GM15510 (cell line): Measurements from ENCODE around the gene GRWD1.

Source experiments
- POLR2A ChIP-seq: IDR thresholded peaks from 3 replicates; pipeline ENCODE4 v1.6.1; 2011; ENCODE audit warnings: borderline replicate concordance; ENCODE audit not compliant: insufficient read length; ENCODE audit errors: extremely low read depth

The GRWD1 gene

DNA sequence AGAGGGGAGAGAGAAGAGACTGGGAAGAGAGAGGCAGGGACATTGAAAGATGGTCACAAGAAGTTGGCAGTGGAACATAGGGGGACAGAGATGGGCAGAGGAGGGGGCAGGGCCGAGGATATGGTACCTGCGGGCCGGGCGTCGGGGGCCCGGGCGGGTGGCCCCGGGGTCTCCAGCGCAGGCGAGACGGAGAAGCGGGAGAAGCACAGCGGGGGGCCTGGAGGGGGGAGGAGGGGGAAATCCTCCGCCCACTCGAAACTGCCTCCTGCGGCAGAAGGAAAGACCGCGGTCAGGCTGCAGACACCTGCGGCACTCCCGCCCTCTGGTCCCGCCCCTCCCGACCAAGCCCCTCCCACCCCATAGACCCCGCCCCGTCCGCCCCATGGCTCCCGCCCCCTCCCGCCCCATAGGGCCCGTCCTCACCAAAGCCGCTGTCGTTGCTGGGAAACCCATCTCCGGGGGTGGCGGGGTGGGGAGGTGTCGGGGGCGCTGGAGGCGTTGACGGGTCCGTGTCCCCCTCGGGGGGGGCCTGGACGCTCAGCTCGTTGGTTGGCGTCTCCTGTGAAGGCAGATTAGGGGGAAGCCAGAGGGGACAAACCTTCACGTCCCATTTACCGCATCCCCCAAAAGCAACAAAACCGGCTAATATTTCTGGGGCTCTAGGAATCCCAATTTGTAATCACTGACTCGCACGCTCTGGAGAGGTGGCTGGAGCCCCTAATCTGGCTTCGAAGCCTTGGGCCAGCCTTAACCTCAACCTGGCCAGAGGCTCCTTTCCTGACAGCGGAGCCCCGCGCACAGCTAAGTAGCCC, 45.4 kb downstream of the GRWD1 start:
- no peak for TF ChIP-seq POLR2A

DNA sequence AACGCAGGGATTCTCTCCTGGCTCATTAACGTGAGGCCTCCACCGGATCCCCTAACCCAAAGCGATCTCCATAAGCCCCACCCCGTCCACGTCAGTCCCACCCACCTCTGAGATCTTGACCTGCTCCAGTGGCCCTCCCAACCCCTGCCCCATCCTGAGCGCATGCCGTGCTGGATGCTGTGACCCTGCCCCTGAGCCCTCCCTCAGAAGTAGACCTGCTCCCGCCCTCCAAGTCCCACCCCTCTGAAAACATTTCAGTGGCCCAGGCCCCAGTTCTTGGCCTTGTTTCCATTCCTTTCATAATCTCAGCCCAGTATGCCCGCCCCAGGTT, 46.0 kb downstream of the GRWD1 start:
- TF ChIP-seq POLR2A = no peak

DNA sequence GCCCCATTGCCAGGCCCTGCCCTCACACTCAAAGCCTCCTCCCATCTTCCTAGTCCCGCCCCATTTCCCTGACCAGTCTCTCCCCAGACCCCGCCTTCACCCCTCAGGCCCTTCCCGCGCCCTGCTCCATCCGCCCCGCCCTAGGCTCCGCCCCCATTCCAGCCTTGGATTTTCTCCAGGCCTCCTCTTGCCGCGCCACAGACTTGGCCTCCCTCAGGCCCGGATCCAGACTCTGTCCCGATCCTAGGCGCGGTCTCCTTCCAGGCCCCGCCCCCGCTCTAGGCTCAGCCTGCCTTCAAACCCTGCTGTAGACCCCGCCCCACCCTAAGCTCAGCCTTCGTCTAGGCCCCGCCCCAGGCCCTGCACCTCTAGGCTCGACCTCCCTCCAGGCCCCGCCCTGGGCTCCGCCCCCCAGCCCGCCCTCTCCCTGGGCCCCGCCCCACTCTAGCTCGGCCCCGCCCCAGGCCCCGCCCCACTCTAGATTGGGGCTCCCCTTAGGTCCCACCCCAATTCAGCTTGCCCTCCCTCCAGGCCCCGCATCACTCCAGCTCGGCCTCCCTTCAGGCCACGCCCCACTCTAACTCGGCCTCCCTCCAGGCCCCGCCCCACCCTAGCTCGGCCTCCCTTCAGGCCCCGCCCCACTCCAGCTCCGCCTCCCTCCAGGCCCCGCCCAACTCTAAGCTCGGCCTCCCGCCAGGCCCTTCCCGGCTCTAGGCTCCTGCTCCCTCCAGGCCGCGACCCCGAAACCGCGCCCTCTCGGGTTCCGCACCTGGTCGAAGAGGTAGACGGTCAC, 47.3 kb downstream of the GRWD1 start:
- TF ChIP-seq POLR2A = peak; percentile 59

DNA sequence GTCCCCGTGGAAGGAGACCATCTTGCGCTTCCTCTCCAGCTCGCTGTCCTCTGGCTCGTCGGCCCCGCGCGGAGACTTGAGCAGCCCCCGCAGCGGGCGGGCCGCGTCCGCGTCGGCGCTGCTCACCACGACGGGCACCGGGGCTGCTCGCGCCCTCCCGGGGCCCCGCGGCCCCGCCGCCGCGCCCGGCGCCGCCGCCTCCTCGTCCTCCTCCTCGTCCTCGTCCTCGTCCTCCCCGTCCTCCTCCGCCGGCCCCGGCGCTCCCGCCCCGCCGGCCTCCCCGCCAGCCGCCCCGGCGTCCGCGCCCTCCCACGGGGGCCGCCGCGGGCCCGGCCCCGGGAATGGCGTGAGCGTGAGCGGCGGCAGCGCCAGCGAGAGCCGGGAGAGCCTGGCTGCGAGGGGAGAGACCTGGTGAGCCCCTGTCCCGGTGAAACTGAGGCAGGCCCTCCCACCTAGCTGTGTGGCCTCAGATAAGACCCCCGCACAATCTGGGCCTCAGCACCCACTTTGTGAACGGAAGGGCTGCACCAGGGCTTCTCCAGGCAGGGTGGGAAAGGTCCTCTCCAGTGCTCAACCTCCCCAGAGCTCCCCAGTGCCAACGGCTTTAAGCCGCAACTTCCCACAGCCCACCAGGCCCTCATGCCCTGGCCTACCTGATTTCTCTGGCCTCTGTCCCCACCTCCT, 48.1 kb downstream of the GRWD1 start:
- no peak for TF ChIP-seq POLR2A

DNA sequence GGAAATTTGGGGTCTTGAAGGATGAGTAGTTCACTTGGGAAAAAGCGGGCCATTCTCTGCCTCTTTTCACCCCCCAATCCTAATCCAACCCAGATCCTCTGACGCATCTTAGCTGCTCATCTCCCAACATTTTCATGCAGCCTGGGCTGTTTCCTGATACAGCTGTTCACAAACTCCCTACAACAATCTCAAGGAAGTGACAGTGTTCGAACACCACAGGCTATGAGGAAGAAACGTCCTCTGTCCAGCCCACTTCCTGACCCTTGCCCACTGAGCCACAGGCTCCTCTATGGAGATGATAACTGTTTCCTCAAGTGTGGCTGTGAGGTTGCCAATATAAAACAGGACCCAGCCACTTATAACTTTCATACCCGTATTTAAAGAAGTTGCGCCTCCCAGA, 49.6 kb downstream of the GRWD1 start:
- no peak for TF ChIP-seq POLR2A

DNA sequence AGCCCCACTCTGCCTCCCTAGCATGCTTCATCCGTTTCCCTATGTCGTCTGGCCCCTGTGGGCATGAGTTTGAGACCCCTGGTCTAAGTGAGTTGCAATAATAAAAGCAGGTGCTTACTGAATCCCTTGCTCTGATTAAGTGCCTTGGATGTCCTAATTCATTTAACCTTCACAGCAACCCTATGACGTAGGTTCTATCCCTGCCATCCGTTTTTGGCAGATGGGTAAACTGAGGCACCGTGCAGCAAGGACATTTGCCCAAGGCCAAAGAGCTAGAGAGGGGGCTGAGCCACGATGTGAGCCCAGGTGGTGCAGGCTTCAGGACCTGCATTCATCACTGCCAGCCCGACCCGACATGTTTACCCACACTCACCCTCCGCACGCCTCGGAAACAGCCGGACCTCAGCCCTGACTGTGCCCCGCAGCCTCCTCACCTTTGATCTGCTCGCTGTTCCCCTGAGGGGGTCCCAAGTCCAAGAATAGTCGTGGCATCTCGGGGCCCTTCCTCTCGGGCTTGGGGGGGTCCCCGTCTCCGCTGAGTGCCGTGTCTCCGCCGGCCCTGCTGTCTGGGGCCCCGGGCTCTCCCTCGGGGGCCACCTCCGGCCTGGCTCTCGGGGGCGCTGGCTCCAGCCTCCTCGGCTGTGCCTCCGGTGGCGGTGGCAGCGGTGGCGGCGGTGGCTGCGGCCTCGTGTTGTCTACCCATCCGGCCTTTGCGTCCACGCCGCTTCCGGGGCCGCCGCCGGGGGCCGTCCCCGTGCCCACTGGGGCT, 51.4 kb downstream of the GRWD1 start:
- TF ChIP-seq POLR2A = no peak

DNA sequence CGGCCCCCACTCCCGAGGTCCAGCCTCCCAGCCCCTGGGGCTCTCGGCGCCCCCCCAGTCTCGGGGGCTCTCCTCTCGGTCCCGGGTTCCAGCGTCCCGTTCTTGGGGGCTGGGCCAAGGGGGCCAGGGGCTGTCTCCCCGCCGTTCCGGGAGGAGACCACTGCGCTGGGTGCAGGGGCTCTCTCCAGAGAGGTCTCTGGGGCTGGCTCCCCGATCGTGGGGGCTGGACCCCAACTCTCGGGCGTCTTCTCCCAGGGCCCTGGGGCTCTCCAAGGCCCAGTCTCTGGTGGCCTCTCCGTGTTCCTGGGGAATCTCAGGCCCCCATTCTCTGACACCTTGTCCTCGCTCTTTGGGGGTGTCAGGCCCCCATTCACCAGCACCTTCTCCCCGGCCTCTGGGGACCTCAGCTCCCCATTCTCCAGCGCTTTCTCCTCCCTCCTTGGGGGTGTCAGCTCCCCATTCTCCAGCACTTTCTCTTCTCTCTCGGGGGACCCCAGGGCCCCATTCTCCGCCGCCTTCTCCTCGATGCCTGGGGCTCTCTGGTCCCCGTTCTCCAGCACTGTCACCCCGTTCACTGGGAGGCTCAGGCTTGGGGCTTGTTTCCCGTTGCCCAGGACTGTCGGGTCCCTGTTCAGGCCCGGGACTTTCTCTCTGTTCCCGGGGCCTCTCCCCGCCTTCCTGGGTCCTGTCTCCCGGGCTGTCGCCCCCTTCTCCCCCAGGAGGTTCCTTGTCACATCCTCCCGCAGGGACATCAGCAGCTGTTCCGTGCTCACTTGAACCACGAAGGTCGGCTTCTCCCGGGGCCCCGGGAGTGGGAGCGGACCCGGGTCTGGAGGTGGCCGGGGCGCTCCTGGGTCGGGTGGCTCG, 52.2 kb downstream of the GRWD1 start:
- TF ChIP-seq POLR2A = no peak

DNA sequence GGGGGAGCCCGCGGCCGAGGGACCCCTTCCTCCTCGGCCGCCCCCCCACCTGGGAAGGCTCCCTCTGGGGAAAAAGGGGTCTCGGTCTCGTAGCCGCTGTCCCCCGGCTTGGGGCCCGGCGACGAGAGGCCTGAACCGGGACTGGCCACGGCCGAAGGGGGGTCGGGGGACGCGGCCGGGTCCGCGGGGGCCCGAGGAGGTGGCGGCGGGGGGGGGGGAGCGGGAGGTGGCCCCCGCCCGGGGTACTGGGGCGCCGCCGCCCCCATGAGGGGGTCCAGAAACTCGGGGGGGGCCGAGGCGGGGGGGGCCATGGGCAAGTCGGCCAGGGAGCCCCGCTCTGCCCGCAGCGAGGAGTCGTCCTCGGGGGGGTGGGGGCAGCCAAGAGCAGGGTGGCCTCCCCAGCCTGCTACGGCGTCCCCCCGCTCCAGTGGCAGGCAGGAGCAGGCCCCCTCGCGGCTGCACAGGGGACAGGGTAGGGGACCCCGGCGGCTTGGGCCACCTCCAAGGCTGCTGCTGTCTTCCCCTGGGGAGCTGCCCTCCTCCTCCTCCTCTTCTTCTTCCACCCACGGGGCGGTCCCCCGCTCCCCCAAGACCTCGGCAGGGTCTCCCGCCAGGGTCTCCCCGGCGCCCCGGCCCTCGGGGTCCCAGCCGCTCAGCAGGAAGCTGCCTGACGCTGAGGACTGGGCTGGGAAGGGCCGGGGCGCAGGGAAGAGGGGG, 53.0 kb downstream of the GRWD1 start:
- TF ChIP-seq POLR2A = no peak

DNA sequence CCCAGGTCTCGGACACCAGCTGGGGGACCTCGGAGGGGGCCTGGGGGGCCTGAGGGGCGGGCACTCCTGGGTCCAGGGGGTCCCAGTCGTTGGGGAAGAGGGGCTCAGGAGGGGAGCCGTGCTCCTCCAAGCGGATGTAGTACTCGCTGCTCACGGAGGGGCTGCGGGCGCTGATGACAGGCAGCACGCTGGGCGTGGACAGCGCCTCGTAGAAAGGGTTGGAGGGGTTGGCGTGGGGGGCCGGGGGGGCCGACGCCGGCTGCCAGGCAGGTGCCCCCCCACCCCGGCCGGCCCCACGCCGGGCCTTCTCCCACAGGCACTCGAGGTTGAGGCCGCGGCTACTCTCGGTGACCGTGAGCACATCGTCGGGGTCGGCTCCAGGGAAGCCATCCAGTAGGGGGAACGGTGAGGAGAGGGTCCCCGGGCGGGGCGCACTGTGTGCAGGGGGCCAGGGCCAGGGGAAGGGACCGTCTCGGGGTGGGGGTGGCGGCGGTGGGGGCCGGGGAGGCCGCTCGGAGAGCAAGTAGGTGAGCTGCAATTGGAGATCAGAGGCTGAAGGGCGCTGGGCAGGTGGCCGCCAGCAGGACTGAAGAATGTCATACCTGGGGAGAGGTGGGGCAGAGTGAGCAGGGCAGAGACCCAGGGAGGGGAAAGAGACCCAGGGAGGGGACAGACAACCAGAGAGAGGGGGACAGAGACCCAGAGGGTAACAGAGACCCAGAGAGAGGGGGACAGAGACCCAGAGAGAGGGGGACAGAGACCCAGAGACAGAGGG, 53.7 kb downstream of the GRWD1 start:
- no peak for TF ChIP-seq POLR2A

DNA sequence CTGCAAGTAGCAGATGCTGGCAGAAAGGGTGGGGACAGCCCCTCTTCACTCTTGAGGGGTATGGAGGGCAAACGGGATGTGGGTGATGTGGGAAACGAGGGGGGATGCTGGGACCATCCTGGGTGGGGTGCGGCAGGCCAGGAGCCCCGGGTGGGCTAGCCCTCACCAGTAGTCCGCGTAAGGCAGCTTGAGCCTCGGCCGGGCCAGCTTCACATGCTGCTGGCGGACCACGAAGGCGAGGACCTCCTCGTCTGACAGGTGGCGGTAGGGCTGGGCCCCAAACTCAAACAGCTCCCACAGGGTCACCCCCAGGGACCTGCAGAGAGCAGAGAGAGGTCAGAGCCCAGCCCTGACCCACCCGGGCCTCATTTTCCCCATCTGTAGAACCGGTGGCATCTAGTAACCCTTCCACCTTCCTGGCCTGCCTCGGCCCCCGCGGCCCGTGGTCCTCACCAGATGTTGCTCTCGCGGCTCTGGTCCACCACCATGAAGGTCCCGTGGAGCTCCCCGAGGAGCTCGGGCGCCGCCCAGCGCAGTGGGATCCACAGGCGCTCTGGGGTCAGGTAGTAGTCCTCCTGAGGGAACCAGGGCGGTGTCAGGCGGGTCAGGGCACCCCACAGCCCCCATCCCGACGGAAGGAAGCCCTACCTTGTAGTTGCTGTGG, 55.2 kb downstream of the GRWD1 start:
- TF ChIP-seq POLR2A = no peak

DNA sequence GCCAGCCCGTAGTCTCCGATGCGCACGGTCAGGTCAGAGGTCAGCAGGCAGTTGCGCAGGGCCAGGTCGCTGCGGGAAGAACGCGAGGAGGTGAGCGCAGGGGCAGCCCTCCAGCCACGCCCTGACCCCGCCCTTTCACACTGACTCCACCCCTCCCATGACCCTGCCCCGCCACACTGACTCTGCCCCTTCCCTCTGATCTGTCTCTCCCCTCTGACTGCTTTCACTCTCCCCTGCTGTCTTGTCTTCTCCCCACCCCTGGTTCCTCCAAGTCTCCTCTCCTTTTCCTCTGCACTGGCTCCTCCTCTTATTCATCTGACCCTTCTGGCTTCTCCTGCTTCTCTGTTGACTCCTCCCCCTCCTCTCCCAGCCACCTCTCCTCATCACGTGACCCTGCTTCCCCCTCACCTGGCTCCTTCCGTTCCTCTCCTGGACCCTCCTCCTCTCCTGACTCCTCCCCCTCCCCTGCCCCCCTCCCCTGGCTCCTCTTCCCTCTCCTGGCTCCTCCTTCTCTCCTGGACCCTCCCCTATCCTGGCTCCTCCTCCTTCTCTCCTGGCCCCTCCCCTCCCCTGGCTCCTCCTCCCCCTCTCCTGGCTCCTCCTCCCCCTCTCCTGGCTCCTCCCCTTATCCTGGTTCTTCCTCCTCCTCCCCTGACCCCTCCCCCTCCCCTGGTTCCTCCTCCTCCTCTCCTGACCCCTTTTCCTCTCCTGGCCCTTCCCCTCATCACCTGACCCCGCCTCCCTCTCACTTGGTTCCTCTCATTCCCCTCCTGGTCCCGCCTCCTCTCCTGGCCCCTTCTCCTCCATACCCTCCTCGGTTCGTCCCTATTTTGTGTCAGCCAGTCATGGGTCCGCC, 55.9 kb downstream of the GRWD1 start:
- TF ChIP-seq POLR2A = no peak
